Colonic mucosa (tissue), 4 donors: ENCODE measurements around the gene CST3. TPM values are rescaled to one million over a fixed set of nuclear protein-coding genes. Genes with fewer than 3 reads are reported as not detected.
"Not testable (repeated sequence)": the region's sequence is repeated elsewhere in the genome, so short reads cannot be mapped to it uniquely, and the experiment has no call there.

Experiments
- DNase-seq: peaks from one replicate; pipeline ENCODE4 v3.0.0-alpha.2; 2020
- H3K27ac ChIP-seq: fragments of 200-600 bp; one replicate; pipeline ENCODE4 v1.8.0; 2021
- H3K27me3 ChIP-seq: fragments of 200-600 bp; one replicate; pipeline ENCODE4 v1.8.0; 2021
- H3K36me3 ChIP-seq: fragments of 200-600 bp; one replicate; pipeline ENCODE4 v1.8.0; 2021
- H3K4me1 ChIP-seq: fragments of 200-600 bp; one replicate; pipeline ENCODE4 v1.8.0; 2021; ENCODE audit warnings: mild to moderate bottlenecking
- H3K4me3 ChIP-seq: fragments of 200-600 bp; one replicate; pipeline ENCODE4 v1.8.0; 2021
- H3K9ac ChIP-seq, 2 donors: one replicate each; pipeline ENCODE4 v1.7.0; 2013; ENCODE audit warnings: control low read depth in 2 of 2, low read depth in 2 of 2, low read length in 2 of 2
- H3K9me3 ChIP-seq: fragments of 200-600 bp; one replicate; pipeline ENCODE4 v1.8.0; 2021
- CTCF ChIP-seq: fragments of 200-600 bp; IDR thresholded peaks from one replicate; pipeline ENCODE4 v1.8.0; 2022; ENCODE audit warnings: antibody characterized with exemption, mild to moderate bottlenecking
- intact Hi-C: fragments of 100-400 bp; cut with DNase I; formaldehyde crosslinking; loops from one replicate; pipeline ENCODE4 v1.14.1; 2022
- total RNA-seq, 2 donors: library from RNA; stranded (reverse); fragmentation: NEBNext Ultra II Directional in 1 of 2; extraction: Animal tissue kit (Norgen Biotek cat#: 25700) in 1 of 2; gene quantifications; one replicate each; pipeline ENCODE4 v1.2.1, GENCODE V29; 2021
- donor health status: healthy.
- donor health status: DM: no; HTN: no; CAD: no.
- donor health status: DM: no; HTN: no; CAD: no.

Gene CST3
- total RNA-seq, 2 donors from 2014 or later = 606 to 666 TPM

GRCh38 chr20:23659989-23660837 is 22.5 kb upstream of the CST3 start:
- Histone ChIP-seq H3K27me3 (no peaks in the 10 kb centered on the region), H3K9me3 (no peaks in the 10 kb centered on the region), H3K4me3 (no peak overlapping the region), H3K9ac (no peak overlapping the region), H3K36me3 (no peaks in the 10 kb centered on the region), H3K4me1 (no peaks in the 10 kb centered on the region), H3K27ac (no peak overlapping the region)
- no peak for DNase-seq
- no peak for TF ChIP-seq CTCF
- intact Hi-C loops = no loop called here

DNA sequence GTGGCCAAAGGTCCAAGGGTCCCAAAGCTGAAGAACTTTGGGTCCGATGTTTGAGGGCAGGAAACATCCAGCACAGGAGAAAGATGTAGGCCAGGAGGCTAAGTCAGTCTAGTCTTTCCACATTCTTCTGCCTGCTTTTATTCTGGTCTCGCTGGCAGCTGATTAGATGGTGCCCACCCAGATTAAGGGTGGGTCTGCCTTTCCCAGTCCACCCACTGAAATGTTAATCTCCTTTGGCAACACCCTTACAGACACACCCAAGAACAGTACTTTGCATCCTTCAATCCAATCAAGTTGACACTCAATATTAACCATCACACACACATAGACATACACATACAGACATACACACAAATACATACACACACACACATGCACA is 21.8 kb upstream of the CST3 start:
- H3K27me3 ChIP-seq, H3K9ac ChIP-seq, H3K27ac ChIP-seq, H3K4me1 ChIP-seq, H3K4me3 ChIP-seq, intact Hi-C loops, H3K9me3 ChIP-seq, H3K36me3 ChIP-seq, DNase-seq: not testable (repeated sequence)

GRCh38 chr20:23658989-23659609 is 21.3 kb upstream of the CST3 start:
- no peak overlapping the region for H3K4me3 ChIP-seq
- no peak overlapping the region for H3K9ac ChIP-seq
- no peak for TF ChIP-seq CTCF
- no peaks in the 10 kb centered on the region for H3K27me3 ChIP-seq
- no peaks in the 10 kb centered on the region for H3K36me3 ChIP-seq
- intact Hi-C loops = no loop called here
- no peaks in the 10 kb centered on the region for H3K4me1 ChIP-seq
- no peaks in the 10 kb centered on the region for H3K9me3 ChIP-seq
- no peak overlapping the region for H3K27ac ChIP-seq
- DNase-seq = no peak

- TF ChIP-seq CTCF = no peak
- Histone ChIP-seq H3K4me3 (no peak overlapping the region), H3K36me3 (no peaks in the 10 kb centered on the region), H3K27ac (no peak overlapping the region), H3K9me3 (no peaks in the 10 kb centered on the region), H3K9ac (no peak overlapping the region), H3K27me3 (no peaks in the 10 kb centered on the region), H3K4me1 (no peaks in the 10 kb centered on the region)
- DNase-seq = no peak
- intact Hi-C loops = no loop called here
Observed at GRCh38 chr20:23658336-23658735, 20.6 kb upstream of the CST3 start.

- H3K4me1 ChIP-seq = no peaks in the 10 kb centered on the region
- H3K9ac ChIP-seq = no peak overlapping the region
Observed at GRCh38 chr20:23657202-23657601, 19.4 kb upstream of the CST3 start.

More at GRCh38 chr20:23657202-23657601, 19.4 kb upstream of the CST3 start:
- no peaks in the 10 kb centered on the region for H3K9me3 ChIP-seq
- intact Hi-C loops = no loop called here
- H3K4me3 ChIP-seq = no peak overlapping the region
- no peak overlapping the region for H3K27ac ChIP-seq
- no peaks in the 10 kb centered on the region for H3K27me3 ChIP-seq
- no peak for DNase-seq
- H3K36me3 ChIP-seq = no peaks in the 10 kb centered on the region
- no peak for TF ChIP-seq CTCF
